ENCODE measurements around the gene DPEP2. TPM values are rescaled to one million over a fixed set of nuclear protein-coding genes. Genes with fewer than 3 reads are reported as not detected.
A peak's percentile ranks its signal among the peaks of the same experiment; 100 is the strongest.
"Not testable (repeated sequence)": the region's sequence is repeated elsewhere in the genome, so short reads cannot be mapped to it uniquely, and the experiment has no call there.

The DPEP2 gene
- total RNA-seq, 2 experiments from 2014 or later = 3.2 to 3.8 TPM

GRCh38 chr16:68005211-68005610 lies 5.9 kb upstream of the DPEP2 start:
- POLR2A ChIA-PET = interaction anchor here (0.6 to 0.7 kb wide), 2 partner anchors 13 to 64 kb away, joined by 3 to 7 read pairs; no protein-coding TSS in a partner anchor
- Mint-ChIP-seq H3K9me3 (ENCODE audit: low read depth) (no peaks in the 10 kb centered on the region), H3K4me1 (peaks cover 30% of the 10 kb centered on the region), H3K27me3 (no peaks in the 10 kb centered on the region), H3K36me3 (ENCODE audit: low read depth) (no peaks in the 10 kb centered on the region), H3K27ac (peak overlapping the region; percentile 86), H3K4me3 (no peak overlapping the region)
- ATAC-seq (no peak), DNase-seq (no peak)
- CTCF ChIA-PET = interaction anchor here (0.6 to 1.7 kb wide), 6 partner anchors 9 to 681 kb away, joined by 3 to 11 read pairs (median 4); partner anchors contain the start of genes DDX28 and DUS2
- intact Hi-C loops (cut with DNase I, micrococcal nuclease) = no loop called here

GRCh38 chr16:68003031-68003430 lies 3.7 kb upstream of the DPEP2 start:
- H3K27ac Mint-ChIP-seq = no peak overlapping the region
- H3K36me3 Mint-ChIP-seq (ENCODE audit: low read depth) = peaks cover 3% of the 10 kb centered on the region
- no peaks in the 10 kb centered on the region for H3K9me3 Mint-ChIP-seq (ENCODE audit: low read depth)
- H3K4me1 Mint-ChIP-seq = peaks cover 48% of the 10 kb centered on the region
- H3K4me3 Mint-ChIP-seq = no peak overlapping the region
- POLR2A ChIA-PET = interaction anchor here (0.6 kb wide), 1 partner anchor 25 kb away, joined by 4 read pairs; no protein-coding TSS in a partner anchor
- ATAC-seq (no peak), DNase-seq (no peak)
- intact Hi-C loops (cut with DNase I, micrococcal nuclease) = no loop called here
- CTCF ChIA-PET = interaction anchor here (0.7 to 1.4 kb wide), 6 partner anchors 9 to 724 kb away, joined by 3 to 4 read pairs (median 3); no protein-coding TSS in a partner anchor
- H3K27me3 Mint-ChIP-seq = no peaks in the 10 kb centered on the region

- peaks cover 49% of the 10 kb centered on the region for H3K4me1 Mint-ChIP-seq
- no peak for ATAC-seq
Observed at GRCh38 chr16:68000450-68000849, 1.2 kb upstream of the DPEP2 start.

DNA sequence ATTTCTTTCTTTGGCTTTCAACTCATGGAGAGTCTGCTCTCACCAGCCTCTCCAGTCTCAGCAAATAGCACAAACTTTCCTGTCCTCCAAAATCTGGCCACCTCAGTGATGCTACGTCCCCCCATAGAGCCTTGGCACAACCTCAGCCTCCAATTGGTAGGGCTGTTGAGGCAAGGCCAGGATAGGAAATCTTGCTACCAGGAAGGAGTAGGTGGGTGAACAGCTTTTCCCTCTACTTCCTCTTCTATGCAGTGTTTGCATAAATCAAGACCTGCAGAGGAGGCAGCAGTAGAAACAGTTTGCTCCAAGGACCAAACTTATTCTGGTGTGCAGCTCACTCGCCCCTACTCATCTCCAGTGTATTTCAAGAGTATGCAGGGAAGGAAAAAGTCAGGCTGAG lies 701 bp upstream of the DPEP2 start:
- POLR2A ChIA-PET = interaction anchor here (1.0 to 2.5 kb wide), 3 partner anchors 13 to 30 kb away, joined by 3 to 21 read pairs (median 5); partner anchors contain the start of genes DDX28 and DUS2
- Mint-ChIP-seq H3K27ac (peak overlapping the region; percentile 96), H3K4me3 (peak overlapping the region; percentile 77), H3K36me3 (ENCODE audit: low read depth) (peaks cover 3% of the 10 kb centered on the region), H3K27me3 (no peaks in the 10 kb centered on the region), H3K4me1 (peaks cover 49% of the 10 kb centered on the region), H3K9me3 (ENCODE audit: low read depth) (no peaks in the 10 kb centered on the region)
- ATAC-seq (peak; percentile 32), DNase-seq (no peak)
- CTCF ChIA-PET = interaction anchor here (0.6 to 1.2 kb wide), 3 partner anchors 22 to 220 kb away, joined by 3 to 5 read pairs (median 3); no protein-coding TSS in a partner anchor
- intact Hi-C loops (cut with DNase I, micrococcal nuclease) = no loop called here

More at GRCh38 chr16:68000450-68000849, 1.2 kb upstream of the DPEP2 start:
- H3K36me3 Mint-ChIP-seq (ENCODE audit: low read depth) = peaks cover 3% of the 10 kb centered on the region
- H3K27ac Mint-ChIP-seq = peak overlapping the region; percentile 96
- H3K27me3 Mint-ChIP-seq = no peaks in the 10 kb centered on the region
- H3K9me3 Mint-ChIP-seq (ENCODE audit: low read depth) = no peaks in the 10 kb centered on the region
- no peak overlapping the region for H3K4me3 Mint-ChIP-seq
- DNase-seq = no peak
- ChIA-PET POLR2A (interaction anchor here (1.0 to 2.5 kb wide), 2 partner anchors 22 to 31 kb away, joined by 5 to 21 read pairs; partner anchors contain the start of genes DDX28 and DUS2), CTCF (interaction anchor here (0.6 to 1.2 kb wide), 4 partner anchors 21 to 221 kb away, joined by 3 to 5 read pairs (median 3); no protein-coding TSS in a partner anchor)
- intact Hi-C loops (cut with DNase I, micrococcal nuclease) = no loop called here

- H3K4me3 Mint-ChIP-seq; intact Hi-C loops (cut with DNase I, micrococcal nuclease); DNase-seq; H3K36me3 Mint-ChIP-seq (ENCODE audit: low read depth); H3K27me3 Mint-ChIP-seq; H3K9me3 Mint-ChIP-seq (ENCODE audit: low read depth); ATAC-seq: not testable (repeated sequence)
- CTCF ChIA-PET = interaction anchor here (0.5 to 1.8 kb wide), 13 partner anchors 9 to 441 kb away, joined by 3 to 6 read pairs (median 3); partner anchors contain the start of genes DDX28 and DUS2
- H3K4me1 Mint-ChIP-seq = peaks cover 57% of the 10 kb centered on the region
- peak overlapping the region; percentile 96 for H3K27ac Mint-ChIP-seq
- POLR2A ChIA-PET = interaction anchor here (0.7 to 2.5 kb wide), 6 partner anchors 11 to 192 kb away, joined by 3 to 21 read pairs (median 6); partner anchors contain the start of genes DDX28, DUS2, NFATC3 and RANBP10
Observed at GRCh38 chr16:67998231-67998778, 979 bp downstream of the DPEP2 start.

- Mint-ChIP-seq H3K4me1 (peaks cover 65% of the 10 kb centered on the region), H3K27ac (no peak overlapping the region), H3K4me3 (no peak overlapping the region), H3K36me3 (ENCODE audit: low read depth) (peaks cover 3% of the 10 kb centered on the region), H3K9me3 (ENCODE audit: low read depth) (no peaks in the 10 kb centered on the region), H3K27me3 (no peaks in the 10 kb centered on the region)
- ATAC-seq (no peak), DNase-seq (no peak)
- CTCF ChIA-PET = interaction anchor here (0.6 to 2.1 kb wide), 2 partner anchors 10 to 15 kb away, joined by 4 to 8 read pairs; no protein-coding TSS in a partner anchor
- POLR2A ChIA-PET = interaction anchor here (0.6 kb wide), 1 partner anchor 62 kb away, joined by 3 read pairs; no protein-coding TSS in a partner anchor
- intact Hi-C loops (cut with DNase I, micrococcal nuclease) = no loop called here
Observed at GRCh38 chr16:67996666-67997065, 2.6 kb downstream of the DPEP2 start.

DNA sequence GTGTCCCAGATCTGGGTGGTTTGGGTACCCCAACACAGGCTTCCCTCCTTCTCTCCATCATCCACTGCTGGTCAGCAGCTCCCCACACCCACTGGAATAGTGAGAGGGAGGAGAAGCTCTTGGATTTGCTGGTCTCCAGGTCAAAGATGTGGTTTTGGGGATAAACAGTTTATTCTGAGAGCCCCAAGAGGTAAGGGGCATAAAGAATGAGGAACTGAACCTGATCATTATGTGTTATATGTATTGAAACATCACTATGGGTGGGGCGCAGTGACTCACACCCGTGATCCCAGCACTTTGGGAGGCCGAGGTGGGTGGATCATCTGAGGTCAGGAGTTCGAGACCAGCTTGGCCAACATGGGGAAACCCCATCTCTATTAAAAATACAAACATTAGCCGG lies 3.9 kb downstream of the DPEP2 start:
- peaks cover 58% of the 10 kb centered on the region for H3K4me1 Mint-ChIP-seq

GRCh38 chr16:67994040-67994408 lies 5.3 kb downstream of the DPEP2 start:
- H3K4me3 Mint-ChIP-seq = peak overlapping the region; percentile 69
- CTCF ChIA-PET = interaction anchor here (0.6 to 2.4 kb wide), 9 partner anchors 8 to 236 kb away, joined by 3 to 11 read pairs (median 6); partner anchors contain the start of genes DDX28 and DUS2
- POLR2A ChIA-PET = not testable (repeated sequence)

More for the DNA sequence above, 3.9 kb downstream of the DPEP2 start:
- ATAC-seq (no peak), DNase-seq (peak; percentile 50)
- ChIA-PET POLR2A (no interaction called here), CTCF (interaction anchor here (0.7 to 2.4 kb wide), 4 partner anchors 11 to 233 kb away, joined by 3 to 11 read pairs (median 7); no protein-coding TSS in a partner anchor)
- H3K27me3 Mint-ChIP-seq = no peaks in the 10 kb centered on the region
- peaks cover 3% of the 10 kb centered on the region for H3K36me3 Mint-ChIP-seq (ENCODE audit: low read depth)
- no peak overlapping the region for H3K27ac Mint-ChIP-seq
- H3K9me3 Mint-ChIP-seq (ENCODE audit: low read depth) = no peaks in the 10 kb centered on the region
- no peak overlapping the region for H3K4me3 Mint-ChIP-seq
- intact Hi-C loops (cut with DNase I, micrococcal nuclease) = no loop called here

GRCh38 chr16:67993207-67994039 lies 5.9 kb downstream of the DPEP2 start:
- CTCF ChIA-PET = interaction anchor here (0.9 to 2.4 kb wide), 7 partner anchors 9 to 53 kb away, joined by 3 to 11 read pairs (median 6); partner anchors contain the start of genes DDX28 and DUS2
- Mint-ChIP-seq H3K4me1 (peaks cover 38% of the 10 kb centered on the region), H3K36me3 (ENCODE audit: low read depth) (no peaks in the 10 kb centered on the region), H3K9me3 (ENCODE audit: low read depth) (no peaks in the 10 kb centered on the region), H3K27me3 (no peaks in the 10 kb centered on the region), H3K27ac (peak overlapping the region; percentile 96), H3K4me3 (peak overlapping the region; percentile 69)
- POLR2A ChIA-PET = no interaction called here
- DNase-seq = peak; percentile 92
- ATAC-seq = peak; percentile 89
- intact Hi-C loops (cut with DNase I, micrococcal nuclease) = loop anchor here (1.0 to 2.0 kb wide), 7 partner anchors 25 to 236 kb away; partner anchors contain the start of genes DDX28 (in 2 of the 2), DUS2 (in 2 of the 2) and SLC12A4 (in 1 of the 2)

More at GRCh38 chr16:67994040-67994408, 5.3 kb downstream of the DPEP2 start:
- DNase-seq; H3K27me3 Mint-ChIP-seq; intact Hi-C loops (cut with DNase I, micrococcal nuclease); H3K9me3 Mint-ChIP-seq (ENCODE audit: low read depth); H3K36me3 Mint-ChIP-seq (ENCODE audit: low read depth): not testable (repeated sequence)
- Mint-ChIP-seq H3K4me1 (peaks cover 44% of the 10 kb centered on the region), H3K27ac (peak overlapping the region; percentile 96)
- peak; percentile 28 for ATAC-seq

DNA sequence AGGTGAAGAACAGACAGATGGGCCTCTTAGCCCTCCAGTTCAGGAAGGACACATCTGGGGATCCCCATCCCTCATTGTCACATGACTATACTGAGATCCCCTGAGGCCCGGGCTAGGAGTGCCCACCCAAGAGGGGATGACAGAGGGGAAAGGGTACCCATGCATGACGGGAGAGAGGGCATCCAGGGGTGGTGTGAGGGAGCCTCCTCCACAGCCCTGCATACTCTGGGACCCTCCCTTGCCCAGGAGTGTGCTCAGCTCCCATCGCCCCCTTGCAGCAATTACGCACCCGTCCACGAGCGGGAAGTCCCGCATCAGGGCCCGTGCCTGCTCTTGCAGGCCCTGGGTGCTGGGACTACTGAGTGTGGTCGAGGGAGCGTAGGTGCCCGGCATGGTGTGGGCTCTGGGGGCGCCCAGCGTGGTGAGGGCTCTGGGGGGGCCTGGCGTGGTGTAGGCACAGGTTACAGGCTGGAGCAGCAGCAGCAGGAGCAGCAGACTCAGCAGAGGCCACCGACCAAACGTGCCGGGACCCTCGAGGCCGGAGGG lies 6.5 kb downstream of the DPEP2 start:
- H3K36me3 Mint-ChIP-seq (ENCODE audit: low read depth) = no peaks in the 10 kb centered on the region
- no peak for ATAC-seq

More for the DNA sequence above, 6.5 kb downstream of the DPEP2 start:
- Mint-ChIP-seq H3K27ac (peak overlapping the region; percentile 43), H3K4me3 (no peak overlapping the region), H3K27me3 (no peaks in the 10 kb centered on the region), H3K9me3 (ENCODE audit: low read depth) (no peaks in the 10 kb centered on the region), H3K4me1 (peaks cover 36% of the 10 kb centered on the region)
- intact Hi-C loops (cut with DNase I, micrococcal nuclease) = loop anchor here (1.0 to 2.0 kb wide), 7 partner anchors 24 to 237 kb away; partner anchors contain the start of genes DDX28 (in 2 of the 2), DUS2 (in 2 of the 2) and SLC12A4 (in 1 of the 2)
- ChIA-PET CTCF (interaction anchor here (0.8 to 1.6 kb wide), 5 partner anchors 13 to 73 kb away, joined by 3 to 6 read pairs (median 3); partner anchors contain the start of genes DDX28 and DUS2), POLR2A (no interaction called here)
- DNase-seq = no peak
